Neutrophil (primary cell): ENCODE results near the gene LCN12.
A peak's percentile ranks its signal among the peaks of the same experiment; 100 is the strongest.

Experiments used
- H3K27ac ChIP-seq: fragments of 200-600 bp; sonication (generic); 2 replicates; pipeline ENCODE4 v1.5.1; 2016; ENCODE audit warnings: mild to moderate bottlenecking, moderate library complexity
- H3K27me3 ChIP-seq: fragments of 200-600 bp; sonication (generic); 2 replicates; pipeline ENCODE4 v1.6.0; 2016; ENCODE audit warnings: mild to moderate bottlenecking
- H3K36me3 ChIP-seq: fragments of 200-600 bp; sonication (generic); 2 replicates; pipeline ENCODE4 v1.5.1; 2017
- H3K4me1 ChIP-seq, 2 experiments: fragments of 200-600 bp in 1 of 2; sonication (generic) in 1 of 2; 1 replicate in 1 of 2; 2 replicates in 1 of 2; pipeline versions ENCODE4 v1.5.1 to v1.6.1; 2013 to 2016; ENCODE audit warnings: low read depth in 1 of 2, low read length in 1 of 2, mild to moderate bottlenecking in 1 of 2, moderate library complexity in 1 of 2; ENCODE audit not compliant: control insufficient read depth in 1 of 2, insufficient read depth in 1 of 2
- H3K4me3 ChIP-seq, 2 experiments: fragments of 200-600 bp in 1 of 2; sonication (generic) in 1 of 2; 1 replicate in 1 of 2; 2 replicates in 1 of 2; pipeline ENCODE4 v1.5.1; 2013 to 2016; ENCODE audit warnings: low read depth in 1 of 2, low read length in 1 of 2, mild to moderate bottlenecking in 1 of 2, moderate library complexity in 1 of 2
- H3K9me3 ChIP-seq: fragments of 200-600 bp; sonication (generic); 2 replicates; pipeline ENCODE4 v1.5.1; 2016
- TF ChIP-seq, protein P1 (sequence below): fragments of 200-600 bp; sonication (generic); IDR thresholded peaks from 2 replicates; pipeline ENCODE4 v1.5.1; 2016; ENCODE audit warnings: antibody characterized with exemption

The LCN12 gene

DNA sequence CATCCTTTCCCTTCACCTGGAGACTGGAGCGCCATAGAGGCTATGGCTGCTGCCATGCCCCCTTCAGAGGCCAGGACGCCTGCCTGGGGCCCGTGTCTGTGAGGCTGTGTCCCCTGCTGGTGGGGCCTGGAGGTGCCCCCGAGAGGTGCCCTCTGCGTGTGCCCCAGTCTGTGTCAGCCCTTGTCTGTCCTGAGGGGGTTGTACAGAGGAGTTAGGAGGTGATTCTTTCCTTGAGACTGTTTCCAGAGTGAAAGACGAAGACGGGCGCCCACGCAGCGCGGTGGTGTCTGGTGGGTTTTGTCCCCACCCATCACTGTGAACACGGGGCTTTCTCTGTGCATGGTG lies 41.2 kb upstream of the LCN12 start:
- Histone ChIP-seq H3K9me3 (no peaks in the 10 kb centered on the region), H3K4me3 (no peak overlapping the region), H3K4me1 (peaks cover 43 to 52% of the 10 kb centered on the region in 2 experiments), H3K27me3 (no peaks in the 10 kb centered on the region), H3K27ac (no peak overlapping the region), H3K36me3 (peaks cover 35% of the 10 kb centered on the region)
- TF ChIP-seq, protein P1, sequence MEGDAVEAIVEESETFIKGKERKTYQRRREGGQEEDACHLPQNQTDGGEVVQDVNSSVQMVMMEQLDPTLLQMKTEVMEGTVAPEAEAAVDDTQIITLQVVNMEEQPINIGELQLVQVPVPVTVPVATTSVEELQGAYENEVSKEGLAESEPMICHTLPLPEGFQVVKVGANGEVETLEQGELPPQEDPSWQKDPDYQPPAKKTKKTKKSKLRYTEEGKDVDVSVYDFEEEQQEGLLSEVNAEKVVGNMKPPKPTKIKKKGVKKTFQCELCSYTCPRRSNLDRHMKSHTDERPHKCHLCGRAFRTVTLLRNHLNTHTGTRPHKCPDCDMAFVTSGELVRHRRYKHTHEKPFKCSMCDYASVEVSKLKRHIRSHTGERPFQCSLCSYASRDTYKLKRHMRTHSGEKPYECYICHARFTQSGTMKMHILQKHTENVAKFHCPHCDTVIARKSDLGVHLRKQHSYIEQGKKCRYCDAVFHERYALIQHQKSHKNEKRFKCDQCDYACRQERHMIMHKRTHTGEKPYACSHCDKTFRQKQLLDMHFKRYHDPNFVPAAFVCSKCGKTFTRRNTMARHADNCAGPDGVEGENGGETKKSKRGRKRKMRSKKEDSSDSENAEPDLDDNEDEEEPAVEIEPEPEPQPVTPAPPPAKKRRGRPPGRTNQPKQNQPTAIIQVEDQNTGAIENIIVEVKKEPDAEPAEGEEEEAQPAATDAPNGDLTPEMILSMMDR: no peak

DNA sequence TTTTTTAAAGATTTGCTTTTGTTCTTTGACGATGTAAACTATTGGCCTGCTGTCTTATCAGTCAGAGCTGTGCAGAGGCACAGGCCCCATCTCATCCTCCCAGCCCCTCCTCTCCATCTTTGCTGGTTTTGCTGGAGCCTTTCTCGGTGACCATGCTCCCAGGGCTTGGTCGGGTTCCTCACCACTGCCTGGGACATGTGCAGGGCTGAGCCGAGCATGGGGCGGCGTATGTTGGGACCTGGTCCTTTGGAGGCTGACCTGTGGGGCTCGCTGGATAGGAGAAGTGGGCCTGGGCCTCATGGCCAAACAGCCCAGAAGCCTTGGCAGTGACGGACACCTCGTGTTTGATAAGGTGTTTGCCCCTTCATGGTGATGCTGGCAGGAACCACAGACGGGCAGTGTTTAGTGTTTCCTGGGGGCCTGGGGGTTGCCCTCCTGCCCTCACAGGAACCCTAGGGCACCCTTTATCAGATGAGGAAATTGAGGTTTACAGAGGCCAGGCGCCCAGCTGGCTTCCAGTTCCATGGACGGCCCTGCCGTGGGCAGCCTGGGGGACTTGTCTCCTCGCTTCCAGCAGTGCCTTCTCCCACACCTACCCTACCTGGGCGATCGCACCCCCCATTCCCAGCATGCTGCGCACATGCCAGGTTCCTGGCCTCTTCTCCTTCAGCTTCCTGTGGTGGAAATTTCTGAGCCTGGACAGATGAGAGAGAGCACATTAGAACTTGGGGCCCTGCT lies 38.2 kb upstream of the LCN12 start:
- H3K27me3 ChIP-seq: no peaks in the 10 kb centered on the region
- H3K9me3 ChIP-seq: no peaks in the 10 kb centered on the region
- H3K27ac ChIP-seq: peak overlapping the region; percentile 85
- peaks cover 11% of the 10 kb centered on the region for H3K36me3 ChIP-seq
- H3K4me3 ChIP-seq: peak overlapping the region in 1 of 2 experiments; percentile 9
- TF ChIP-seq, protein P1: no peak
- H3K4me1 ChIP-seq: peaks cover 67 to 77% of the 10 kb centered on the region in 2 experiments

DNA sequence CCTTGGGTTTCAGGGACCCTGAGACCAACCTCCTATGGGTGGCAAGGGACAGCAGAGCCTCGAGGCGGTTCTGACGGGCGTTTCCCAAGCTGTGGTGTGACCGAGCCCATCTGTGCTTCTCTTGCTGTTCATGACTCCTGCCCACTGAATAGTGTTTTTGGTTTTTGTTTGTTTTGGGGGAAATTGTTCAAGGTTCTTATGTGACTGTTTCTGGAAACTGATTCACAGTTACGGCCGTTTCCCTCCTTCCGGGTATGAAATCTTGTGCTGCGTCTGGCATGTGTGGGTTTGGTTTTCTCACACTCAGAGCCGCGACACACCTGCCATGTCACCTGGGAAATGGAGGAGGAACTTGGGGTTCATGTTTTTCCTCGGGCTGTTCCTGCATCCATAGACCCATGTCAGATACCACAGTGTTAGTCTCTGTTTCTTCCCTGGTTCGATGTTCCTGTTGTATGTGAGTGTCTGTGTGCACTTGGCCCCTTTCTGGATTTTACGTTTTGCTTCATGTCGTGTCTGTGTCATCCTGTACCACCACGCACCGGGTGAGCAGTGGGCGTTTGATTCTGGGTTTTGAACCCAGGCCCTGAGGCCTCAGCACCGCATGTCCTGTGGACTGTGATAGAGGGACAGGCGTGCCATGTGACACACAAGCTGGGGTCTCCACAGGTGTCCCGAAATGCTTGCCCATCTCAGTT lies 36.3 kb upstream of the LCN12 start:
- Histone ChIP-seq H3K27ac (peak overlapping the region; percentile 85), H3K27me3 (no peaks in the 10 kb centered on the region), H3K4me3 (no peak overlapping the region), H3K9me3 (no peaks in the 10 kb centered on the region), H3K36me3 (peaks cover 12% of the 10 kb centered on the region), H3K4me1 (peaks cover 67 to 75% of the 10 kb centered on the region in 2 experiments)
- TF ChIP-seq, protein P1: no peak

DNA sequence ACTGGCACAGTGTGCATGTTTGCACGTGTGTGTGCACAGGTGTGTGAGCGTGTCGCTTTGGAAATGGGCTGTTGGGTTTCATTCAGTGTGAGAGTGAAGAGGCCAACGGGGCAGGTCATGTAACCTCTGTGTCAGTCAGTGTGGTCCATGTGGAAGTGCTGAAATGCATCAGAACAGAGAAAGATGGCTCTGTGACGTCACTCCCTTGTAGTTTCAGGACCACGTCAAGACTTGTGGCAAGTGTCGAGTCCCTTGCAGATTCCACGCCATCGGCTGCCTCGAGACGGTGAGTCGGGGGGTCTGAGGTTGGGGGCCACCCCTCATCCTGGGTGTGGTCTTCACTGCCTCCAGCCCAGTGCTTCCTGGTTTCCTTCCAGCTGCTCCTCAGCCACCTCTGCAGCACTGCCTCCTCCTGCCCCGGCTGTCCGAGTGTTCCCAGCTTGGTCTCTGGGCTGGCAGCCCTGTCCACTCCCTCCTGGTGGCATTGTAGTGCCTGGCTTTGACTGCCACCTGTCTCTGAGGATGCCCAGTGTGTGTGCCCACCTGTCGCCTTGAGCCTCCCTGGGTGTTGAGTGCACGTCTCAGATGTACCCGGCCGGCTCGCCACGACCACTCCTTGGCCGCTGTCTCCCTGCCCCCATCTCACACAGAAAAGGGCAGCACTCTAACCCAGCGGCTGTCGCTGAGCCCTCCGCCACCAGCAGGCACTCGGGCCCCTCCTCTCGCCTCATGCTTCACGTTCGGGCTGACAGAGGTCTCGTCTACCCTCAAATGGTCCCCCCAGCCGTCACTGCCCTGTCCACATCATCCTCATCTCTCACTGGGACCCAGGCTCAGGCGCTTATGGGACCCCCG lies 35.5 kb upstream of the LCN12 start:
- Histone ChIP-seq H3K36me3 (peaks cover 20% of the 10 kb centered on the region), H3K4me3 (no peak overlapping the region)

DNA sequence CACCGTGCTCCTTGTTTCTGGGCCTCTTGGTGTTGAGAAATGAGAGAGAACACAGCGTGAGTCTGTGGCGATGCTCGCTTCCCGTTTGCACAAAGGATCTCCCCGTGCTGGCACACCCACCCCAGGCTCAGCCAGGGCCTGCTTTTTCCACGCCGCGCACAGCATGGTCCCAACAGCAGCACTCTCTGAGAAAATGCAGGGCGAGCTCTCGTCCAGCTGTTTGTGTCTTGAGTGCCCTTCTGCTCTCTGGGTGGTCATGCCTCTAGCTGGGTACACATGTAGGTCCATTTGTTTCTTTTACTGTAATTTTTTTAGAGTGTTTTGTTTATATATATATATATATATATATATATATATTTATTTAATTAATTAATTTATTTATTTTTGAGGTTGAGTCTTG lies 34.2 kb upstream of the LCN12 start:
- Histone ChIP-seq H3K36me3 (peaks cover 29% of the 10 kb centered on the region), H3K9me3 (no peaks in the 10 kb centered on the region), H3K4me1 (peaks cover 54 to 55% of the 10 kb centered on the region in 2 experiments), H3K4me3 (peak overlapping the region; percentile 19 to 20), H3K27ac (peak overlapping the region; percentile 85), H3K27me3 (no peaks in the 10 kb centered on the region)
- TF ChIP-seq, protein P1: no peak

More for the DNA sequence above, 35.5 kb upstream of the LCN12 start:
- Histone ChIP-seq H3K4me1 (peaks cover 64 to 68% of the 10 kb centered on the region in 2 experiments), H3K27ac (peak overlapping the region; percentile 85), H3K9me3 (no peaks in the 10 kb centered on the region), H3K27me3 (no peaks in the 10 kb centered on the region)
- TF ChIP-seq, protein P1: no peak
